Amniotic epithelial cell (primary cell): ENCODE data around the gene CCDC121.
"Not testable (repeated sequence)": the region's sequence is repeated elsewhere in the genome, so short reads cannot be mapped to it uniquely, and the experiment has no call there.

Source experiments
- DNase-seq: peaks from one replicate; pipeline ENCODE4 v3.0.0-alpha.2; 2010; ENCODE audit warnings: low read depth

Gene CCDC121

GRCh38 chr2:27636766-27637165, 8.0 kb upstream of the CCDC121 start:
- DNase-seq = no peak

- no peak for DNase-seq
These were observed 5.5 kb upstream of the CCDC121 start for GRCh38 chr2:27634291-27634690.

GRCh38 chr2:27630257-27630656, 1.4 kb upstream of the CCDC121 start:
- DNase-seq = not testable (repeated sequence)

- peak; percentile 96 for DNase-seq
These were observed 647 bp downstream of the CCDC121 start for GRCh38 chr2:27627963-27628766.

GRCh38 chr2:27626921-27627320, 1.9 kb downstream of the CCDC121 start:
- DNase-seq = peak; percentile 39

GRCh38 chr2:27626323-27626722, 2.5 kb downstream of the CCDC121 start:
- DNase-seq = not testable (repeated sequence)

GRCh38 chr2:27624943-27625342, 3.9 kb downstream of the CCDC121 start:
- no peak for DNase-seq

GRCh38 chr2:27622921-27623384, 5.9 kb downstream of the CCDC121 start:
- DNase-seq = peak; percentile 84

- DNase-seq = no peak
These were observed 7.3 kb downstream of the CCDC121 start for GRCh38 chr2:27621524-27621923.

- DNase-seq = no peak
These were observed 13.5 kb downstream of the CCDC121 start for GRCh38 chr2:27615316-27615715.

GRCh38 chr2:27613985-27614384, 14.8 kb downstream of the CCDC121 start:
- DNase-seq = no peak

- DNase-seq = peak; percentile 50
These were observed 22.2 kb downstream of the CCDC121 start for GRCh38 chr2:27606611-27607010.

- DNase-seq = no peak
These were observed 32.2 kb downstream of the CCDC121 start for GRCh38 chr2:27596627-27597026.

- not testable (repeated sequence) for DNase-seq
These were observed 33.4 kb downstream of the CCDC121 start for GRCh38 chr2:27595412-27595811.

GRCh38 chr2:27594020-27594703, 34.6 kb downstream of the CCDC121 start:
- DNase-seq = not testable (repeated sequence)

- no peak for DNase-seq
These were observed 35.6 kb downstream of the CCDC121 start for GRCh38 chr2:27593240-27593639.

GRCh38 chr2:27591745-27592144, 37.1 kb downstream of the CCDC121 start:
- peak; percentile 6 for DNase-seq

- DNase-seq = no peak
These were observed 40.5 kb downstream of the CCDC121 start for GRCh38 chr2:27588308-27588707.

GRCh38 chr2:27587025-27587424, 41.8 kb downstream of the CCDC121 start:
- DNase-seq = no peak

GRCh38 chr2:27584597-27584996, 44.2 kb downstream of the CCDC121 start:
- no peak for DNase-seq

GRCh38 chr2:27583390-27583915, 45.4 kb downstream of the CCDC121 start:
- peak; percentile 18 for DNase-seq

GRCh38 chr2:27582695-27583389, 46.0 kb downstream of the CCDC121 start, which contains the start of gene ZNF512:
ZNF512 (plus strand) TSS chr2:27583042; CDS start chr2:27583113, 71 bp downstream.
- DNase-seq = peak; percentile 90
